ENCODE data around the gene ZNRF3.
"Not testable (repeated sequence)": the region's sequence is repeated elsewhere in the genome, so short reads cannot be mapped to it uniquely, and the experiment has no call there.

Gene ZNRF3

GRCh38 chr22:28885939-28886338 lies 2.6 kb downstream of the ZNRF3 start:
- DNase-seq, result no peak

GRCh38 chr22:28886679-28887078 lies 3.3 kb downstream of the ZNRF3 start:
- not testable (repeated sequence) for DNase-seq

- no peak for DNase-seq
Observed at GRCh38 chr22:28887725-28888459, 4.5 kb downstream of the ZNRF3 start.

GRCh38 chr22:28889478-28890024 lies 6.2 kb downstream of the ZNRF3 start:
- DNase-seq, result no peak

GRCh38 chr22:28891156-28891733 lies 7.9 kb downstream of the ZNRF3 start:
- no peak for DNase-seq

GRCh38 chr22:28892175-28892731 lies 8.9 kb downstream of the ZNRF3 start:
- DNase-seq, result no peak

GRCh38 chr22:28893810-28894209 lies 10.4 kb downstream of the ZNRF3 start:
- no peak for DNase-seq

- DNase-seq, result no peak
Observed at GRCh38 chr22:28894334-28894733, 11.0 kb downstream of the ZNRF3 start.

GRCh38 chr22:28894807-28895206 lies 11.4 kb downstream of the ZNRF3 start:
- no peak for DNase-seq

GRCh38 chr22:28896611-28897010 lies 13.2 kb downstream of the ZNRF3 start:
- no peak for DNase-seq

- no peak for DNase-seq
Observed at GRCh38 chr22:28898233-28898629, 14.9 kb downstream of the ZNRF3 start.

- peak; percentile 48 for DNase-seq
Observed at GRCh38 chr22:28899199-28899853, 16.0 kb downstream of the ZNRF3 start.

- DNase-seq, result no peak
Observed at GRCh38 chr22:28900379-28900925, 17.1 kb downstream of the ZNRF3 start.

- DNase-seq, result no peak
Observed at GRCh38 chr22:28902490-28902889, 19.1 kb downstream of the ZNRF3 start.

GRCh38 chr22:28903080-28903479 lies 19.7 kb downstream of the ZNRF3 start:
- no peak for DNase-seq

GRCh38 chr22:28903729-28904128 lies 20.4 kb downstream of the ZNRF3 start:
- no peak for DNase-seq

- DNase-seq, result no peak
Observed at GRCh38 chr22:28904211-28904896, 21.0 kb downstream of the ZNRF3 start.

GRCh38 chr22:28905256-28905832 lies 22.0 kb downstream of the ZNRF3 start:
- DNase-seq, result no peak

GRCh38 chr22:28906312-28906711 lies 22.9 kb downstream of the ZNRF3 start:
- DNase-seq, result no peak

- DNase-seq, result peak; percentile 88
Observed at GRCh38 chr22:28907311-28908008, 24.1 kb downstream of the ZNRF3 start.

GRCh38 chr22:28908810-28909209 lies 25.4 kb downstream of the ZNRF3 start:
- DNase-seq, result not testable (repeated sequence)

- peak; percentile 85 for DNase-seq
Observed at GRCh38 chr22:28909375-28909774, 26.0 kb downstream of the ZNRF3 start.
